Adrenal gland (tissue), 12 donors: Measurements from ENCODE around the gene HIPK4. TPM values are rescaled to one million over a fixed set of nuclear protein-coding genes. Genes with fewer than 3 reads are reported as not detected.
A peak's percentile ranks its signal among the peaks of the same experiment; 100 is the strongest.

Source experiments
- DNase-seq, 7 donors: peaks; one replicate each; pipeline ENCODE4 v3.0.0-alpha.2; 2019 to 2020
- H3K27ac ChIP-seq, 5 donors: fragments of 200-600 bp; sonication (generic) in 4 of 5; 1 replicate in 3 of 5; 2 replicates in 2 of 5; pipeline versions ENCODE4 v1.5.1 to v1.8.0; 2016 to 2020; ENCODE audit warnings: mild to moderate bottlenecking in 1 of 5
- H3K27me3 ChIP-seq: fragments of 200-600 bp; 2 replicates; pipeline ENCODE4 v1.8.0; 2021
- H3K36me3 ChIP-seq, 2 donors: fragments of 200-600 bp; replicated peaks in 1 of 2; 1 replicate in 1 of 2; 2 replicates in 1 of 2; pipeline versions ENCODE4 v1.5.1 to v1.8.0; 2018 to 2022
- H3K4me1 ChIP-seq, 2 donors: fragments of 200-600 bp; replicated peaks in 1 of 2; 1 replicate in 1 of 2; 2 replicates in 1 of 2; pipeline versions ENCODE4 v1.5.1 to v1.8.0; 2018 to 2021
- H3K4me3 ChIP-seq, 4 donors: fragments of 200-600 bp; sonication (generic) in 3 of 4; one replicate each; pipeline ENCODE4 v1.5.1; 2016 to 2018
- H3K9me3 ChIP-seq, 3 donors: fragments of 200-600 bp; sonication (generic) in 1 of 3; replicated peaks in 1 of 3; 1 replicate in 2 of 3; 2 replicates in 1 of 3; pipeline versions ENCODE4 v1.5.1 to v1.8.0; 2016 to 2021
- POLR2A ChIP-seq, 2 donors: fragments of 450-650 bp; IDR thresholded peaks; one replicate each; pipeline ENCODE4 v1.6.1; 2017; ENCODE audit warnings: antibody characterized with exemption in 2 of 2, mild to moderate bottlenecking in 2 of 2, moderate library complexity in 1 of 2
- WGBS, 4 donors: extraction: QIAGEN DNeasy Blood & Tissue Kit in 2 of 4; methylation state at CpG; one replicate each; pipeline versions ENCODE4 v1.1.5 to v1.1.7; 2013 to 2017; 5-methylcytosine and 5-hydroxymethylcytosine counted together
- intact Hi-C, 2 donors: fragments of 100-400 bp; cut with DNase I; formaldehyde crosslinking; loops; one replicate each; pipeline versions ENCODE4 v1.14.1 to v1.15.0; 2022 to 2023
- polyA plus RNA-seq, 3 donors: library from polyadenylated mRNA; stranded (reverse); fragments of 200-250 nt in 2 of 3; fragments of 350-450 nt in 1 of 3; fragmentation: Illumina TruSeq in 1 of 3; extraction: RNeasy Lipid Tissue Mini Kit (QIAGEN cat#74804) in 1 of 3; gene quantifications; one replicate each; pipeline ENCODE4 v1.2.3, GENCODE V29; 2013 to 2014
- total RNA-seq, 9 donors: library from RNA; depleted of rRNA in 4 of 9; stranded (reverse); fragments of >200 nt in 4 of 9; fragments of 120-200 nt in 1 of 9; fragmentation: NEBNext Ultra II Directional in 1 of 9; extraction: Animal tissue kit (Norgen Biotek cat#: 25700) in 1 of 9; gene quantifications; one replicate each; pipeline versions ENCODE4 v1.1.0 to v1.2.4, GENCODE V29; 2013 to 2023
- TF ChIP-seq, protein P1 (sequence below), 6 experiments: fragments of 450-650 bp in 4 of 6; fragments of 200-600 bp in 2 of 6; sonication (generic) in 1 of 6; IDR thresholded peaks; 1 replicate in 5 of 6; 2 replicates in 1 of 6; pipeline versions ENCODE4 v1.5.1 to v1.8.0; 2016 to 2021; ENCODE audit warnings: antibody characterized with exemption in 6 of 6, mild to moderate bottlenecking in 2 of 6, moderate library complexity in 1 of 6
- donor health status: healthy with polysubstance abuse.
- donor health status: Bipolar disorder and iron deficiency.
- donor health status: DM: yes; HTN: yes; CAD: no.
- donor health status: DM: no; HTN: no; CAD: no.
- donor health status: DM: no; HTN: no; CAD: no.
- donor health status: DM: yes; HTN: yes; CAD: no.

Gene HIPK4
- total and polyA plus RNA-seq, 12 donors, result 0.06 to 0.34 (median 0.20) TPM; not detected in 3

DNA sequence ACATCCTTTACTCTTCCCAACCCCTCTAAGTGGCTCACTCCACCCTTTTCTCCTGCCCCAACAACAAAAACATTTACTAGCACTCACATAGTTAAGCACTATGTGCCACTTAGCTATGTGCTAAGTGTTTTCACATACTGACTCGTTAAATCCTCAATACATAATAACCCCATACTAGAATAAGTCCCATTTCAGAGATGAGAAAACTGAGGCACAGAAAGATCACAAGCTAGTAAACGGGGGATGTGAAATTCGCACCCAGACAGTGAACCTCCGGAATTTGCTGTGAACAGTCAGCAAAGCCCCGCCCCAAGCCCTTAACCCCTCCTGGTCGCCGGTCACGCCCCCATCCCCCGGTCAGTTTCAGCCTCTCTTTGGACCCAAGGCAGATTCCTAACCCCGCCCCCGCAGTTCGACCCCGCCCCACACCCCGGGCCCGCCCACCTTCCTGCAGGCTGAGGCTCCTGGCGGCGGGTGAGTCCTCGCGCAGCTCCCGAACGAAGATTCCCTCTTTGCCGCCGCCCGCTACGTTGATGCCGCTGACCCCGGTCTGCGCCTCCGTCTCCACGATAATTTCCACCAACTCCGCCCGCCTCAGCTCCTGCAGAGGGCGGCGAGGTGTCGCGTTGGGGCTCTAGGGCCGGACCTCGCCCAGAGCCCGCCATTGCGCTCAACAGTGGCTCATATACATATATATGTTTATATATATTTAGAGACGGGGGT, 13.4 kb upstream of the HIPK4 start:
- TF ChIP-seq POLR2A (IDR thresholded peaks at IDR 0.05), result peak; percentile 22 to 53
- TF ChIP-seq, protein P1, sequence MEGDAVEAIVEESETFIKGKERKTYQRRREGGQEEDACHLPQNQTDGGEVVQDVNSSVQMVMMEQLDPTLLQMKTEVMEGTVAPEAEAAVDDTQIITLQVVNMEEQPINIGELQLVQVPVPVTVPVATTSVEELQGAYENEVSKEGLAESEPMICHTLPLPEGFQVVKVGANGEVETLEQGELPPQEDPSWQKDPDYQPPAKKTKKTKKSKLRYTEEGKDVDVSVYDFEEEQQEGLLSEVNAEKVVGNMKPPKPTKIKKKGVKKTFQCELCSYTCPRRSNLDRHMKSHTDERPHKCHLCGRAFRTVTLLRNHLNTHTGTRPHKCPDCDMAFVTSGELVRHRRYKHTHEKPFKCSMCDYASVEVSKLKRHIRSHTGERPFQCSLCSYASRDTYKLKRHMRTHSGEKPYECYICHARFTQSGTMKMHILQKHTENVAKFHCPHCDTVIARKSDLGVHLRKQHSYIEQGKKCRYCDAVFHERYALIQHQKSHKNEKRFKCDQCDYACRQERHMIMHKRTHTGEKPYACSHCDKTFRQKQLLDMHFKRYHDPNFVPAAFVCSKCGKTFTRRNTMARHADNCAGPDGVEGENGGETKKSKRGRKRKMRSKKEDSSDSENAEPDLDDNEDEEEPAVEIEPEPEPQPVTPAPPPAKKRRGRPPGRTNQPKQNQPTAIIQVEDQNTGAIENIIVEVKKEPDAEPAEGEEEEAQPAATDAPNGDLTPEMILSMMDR (IDR thresholded peaks at IDR 0.05), result no peak
- Histone ChIP-seq H3K36me3 (no peaks in the 10 kb centered on the region), H3K9me3 (no peaks in the 10 kb centered on the region), H3K4me3 (peak overlapping the region in 2 of 4 donors; percentile 57 to 67), H3K4me1 (peaks cover 5 to 21% of the 10 kb centered on the region in 2 donors), H3K27ac (peak overlapping the region; percentile 84 to 91 (median 90)), H3K27me3 (no peaks in the 10 kb centered on the region)
- 0 to 1% (median 0%) methylated on average over 3 to 41 of the region's 41 CpGs for WGBS, 4 donors
- DNase-seq, result peak; percentile 94 to 98 (median 97)
- intact Hi-C loops, result no loop called here

DNA sequence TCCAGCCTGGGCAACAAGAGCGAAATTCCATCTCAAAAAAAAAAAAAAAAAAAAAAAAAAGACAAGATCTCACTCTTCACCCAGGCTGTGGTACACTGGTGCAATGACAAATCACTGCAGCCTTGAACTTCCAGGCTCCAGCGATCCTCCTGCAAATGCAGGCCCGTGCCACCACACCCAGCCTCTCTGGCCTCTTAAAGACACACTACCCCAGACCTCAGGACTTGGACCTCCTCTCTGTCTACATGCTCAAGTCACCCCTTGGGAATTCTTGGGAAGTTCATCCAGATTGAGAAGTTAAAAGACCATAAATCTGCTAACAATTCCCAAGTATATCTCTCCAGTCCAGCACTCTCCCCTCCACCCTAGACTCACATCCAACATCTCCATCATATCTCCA, 10.6 kb upstream of the HIPK4 start:
- Histone ChIP-seq H3K4me1 (peaks cover 5 to 21% of the 10 kb centered on the region in 2 donors), H3K27ac (no peak overlapping the region), H3K4me3 (no peak overlapping the region), H3K27me3 (no peaks in the 10 kb centered on the region), H3K36me3 (no peaks in the 10 kb centered on the region), H3K9me3 (no peaks in the 10 kb centered on the region)
- no peak for TF ChIP-seq POLR2A (IDR thresholded peaks at IDR 0.05)
- TF ChIP-seq, protein P1 (IDR thresholded peaks at IDR 0.05), result no peak
- WGBS, 4 donors, result 24 to 38% (median 31%) methylated on average over 2 to 3 of the region's 3 CpGs
- DNase-seq, result peak in 6 of 7 donors; percentile 73 to 84 (median 82)
- intact Hi-C loops, result no loop called here

DNA sequence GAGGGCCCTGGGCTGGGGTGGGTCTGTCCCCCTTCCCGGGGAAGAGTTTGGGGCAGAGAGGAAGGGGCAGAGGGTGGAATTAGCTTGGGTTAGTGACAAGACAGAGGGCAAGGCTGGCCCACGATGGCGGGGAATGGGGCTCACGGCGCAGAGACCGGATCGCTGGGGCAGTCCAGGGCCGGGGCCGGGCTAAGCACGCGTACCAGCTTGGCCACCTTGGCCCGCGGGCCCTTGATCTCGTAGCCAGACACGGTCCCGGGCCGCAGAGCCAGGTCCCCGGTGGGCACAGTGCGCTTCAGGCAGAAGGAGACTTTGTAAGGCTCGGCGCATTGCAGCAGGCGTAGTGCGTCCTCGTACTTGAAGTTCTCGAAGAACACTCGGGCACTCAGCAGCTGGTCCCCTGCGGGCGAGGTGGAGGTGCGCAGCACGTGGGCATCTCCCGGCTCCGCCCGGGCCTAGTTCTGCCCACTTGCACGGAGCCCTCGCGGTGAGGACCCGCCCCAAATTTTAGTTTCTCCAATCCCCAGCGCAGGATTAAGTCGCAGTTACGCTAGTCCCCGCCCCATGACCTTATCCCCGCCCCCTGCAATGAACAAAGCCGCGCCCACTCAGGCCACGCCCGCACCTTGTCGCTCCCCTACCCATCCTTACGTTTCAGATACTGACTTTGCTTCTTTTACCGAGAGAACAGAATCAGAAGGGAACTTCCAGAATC, 8.6 kb upstream of the HIPK4 start:
- H3K36me3 ChIP-seq, result no peaks in the 10 kb centered on the region
- no peak overlapping the region for H3K27ac ChIP-seq
- H3K9me3 ChIP-seq, result no peaks in the 10 kb centered on the region
- H3K4me1 ChIP-seq, result peaks cover 5 to 12% of the 10 kb centered on the region in 2 donors
- peak in 2 of 7 donors; percentile 37 to 61 for DNase-seq
- H3K4me3 ChIP-seq, result no peak overlapping the region
- intact Hi-C loops, result no loop called here
- TF ChIP-seq, protein P1 (IDR thresholded peaks at IDR 0.05), result no peak
- 62 to 78% (median 71%) methylated on average over 25 to 49 of the region's 49 CpGs for WGBS, 4 donors
- no peaks in the 10 kb centered on the region for H3K27me3 ChIP-seq

DNA sequence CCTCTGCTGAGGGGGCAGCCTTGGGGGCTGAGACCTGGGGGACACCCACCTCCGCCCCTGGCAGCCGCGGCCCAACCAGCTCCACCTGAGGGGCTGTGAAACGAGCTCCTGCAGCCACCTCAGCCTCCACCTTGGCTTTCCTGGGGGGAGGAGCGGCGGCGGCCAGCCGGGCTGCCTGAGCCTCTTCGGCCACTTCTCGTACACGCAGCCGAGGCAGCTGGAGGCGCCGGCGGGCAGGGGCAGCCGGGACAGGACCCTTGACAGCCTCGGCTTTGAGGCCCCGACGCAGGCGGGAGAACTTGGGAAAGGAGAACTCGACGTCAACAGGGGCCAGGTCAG, 7.6 kb upstream of the HIPK4 start:
- 91 to 95% (median 94%) methylated on average over 12 to 22 of the region's 22 CpGs for WGBS, 4 donors
- no peak overlapping the region for H3K27ac ChIP-seq
- no peak for DNase-seq

More for the DNA sequence above, 7.6 kb upstream of the HIPK4 start:
- Histone ChIP-seq H3K27me3 (no peaks in the 10 kb centered on the region), H3K36me3 (no peaks in the 10 kb centered on the region), H3K4me3 (no peak overlapping the region), H3K9me3 (no peaks in the 10 kb centered on the region), H3K4me1 (peaks cover 0 to 14% of the 10 kb centered on the region in 2 donors)
- TF ChIP-seq POLR2A (IDR thresholded peaks at IDR 0.05), result no peak
- intact Hi-C loops, result no loop called here
